PC-3 (cell line): ENCODE results near the gene MACROH2A2. TPM values are rescaled to one million over a fixed set of nuclear protein-coding genes. Genes with fewer than 3 reads are reported as not detected.
A peak's percentile ranks its signal among the peaks of the same experiment; 100 is the strongest.

Experiments used
- ATAC-seq: fragments of 200-7000 bp; cut with Tn5 transposase; 2 replicates; pipeline ENCODE4 v1.9.1; 2020; ENCODE audit warnings: mild to moderate bottlenecking, moderate library complexity
- BruUV-seq: library from RNA; stranded (reverse); fragments of 400-500 nt; replicated peaks from 2 replicates; lab custom pipeline; 2021; lab: Mats Ljungman, UMichigan
- CTCF ChIA-PET: fragments of 300-600 bp; sonication (Branson Sonifier 250); formaldehyde crosslinking; loops from one replicate; lab custom pipeline; 2022; ENCODE audit warnings: antibody characterized with exemption; lab: Charles Lee
- POLR2A ChIA-PET: fragments of 300-600 bp; sonication (Branson Sonifier 250); formaldehyde crosslinking; loops from one replicate; lab custom pipeline; 2022; ENCODE audit warnings: antibody characterized with exemption; ENCODE audit not compliant: unreplicated experiment; lab: Charles Lee
- DNase-seq: peaks from one replicate; pipeline ENCODE4 v3.0.0-alpha.2; 2015
- H2AFZ ChIP-seq: fragments of 300-600 bp; sonication (generic); 2 replicates; pipeline ENCODE4 v1.6.0; 2016; ENCODE audit warnings: antibody characterized with exemption, low read length
- H3F3A ChIP-seq: fragments of 300-600 bp; sonication (generic); one replicate; pipeline ENCODE4 v1.6.0; 2017; ENCODE audit warnings: antibody characterized with exemption, low read length, control low read depth, mild to moderate bottlenecking; ENCODE audit not compliant: unreplicated experiment
- H3K27ac ChIP-seq: fragments of 300-600 bp; sonication (generic); 2 replicates; pipeline ENCODE4 v1.5.1; 2016; ENCODE audit warnings: mild to moderate bottlenecking, low read length
- H3K27me3 ChIP-seq: fragments of 300-600 bp; sonication (generic); 2 replicates; pipeline ENCODE4 v1.6.1; 2016; ENCODE audit warnings: low read length, mixed read lengths
- H3K36me3 ChIP-seq: fragments of 300-600 bp; sonication (generic); 2 replicates; pipeline ENCODE4 v1.6.1; 2016; ENCODE audit warnings: low read depth, mixed run types, low read length, mixed read lengths
- H3K4me1 ChIP-seq: fragments of 300-600 bp; sonication (generic); 2 replicates; pipeline ENCODE4 v1.5.1; 2016; ENCODE audit warnings: low read length; ENCODE audit not compliant: insufficient read depth
- H3K4me2 ChIP-seq: fragments of 300-600 bp; sonication (generic); 2 replicates; pipeline ENCODE4 v1.6.0; 2016; ENCODE audit warnings: low read length
- H3K4me3 ChIP-seq: fragments of 300-600 bp; sonication (generic); 2 replicates; pipeline ENCODE4 v1.5.1; 2016; ENCODE audit warnings: mild to moderate bottlenecking, low read length, mixed read lengths
- H3K79me2 ChIP-seq: fragments of 300-600 bp; sonication (generic); 2 replicates; pipeline ENCODE4 v1.6.1; 2017; ENCODE audit warnings: low read length, mixed read lengths
- H3K9ac ChIP-seq: fragments of 300-600 bp; sonication (generic); 2 replicates; pipeline ENCODE4 v1.6.0; 2016; ENCODE audit warnings: mild to moderate bottlenecking, low read length
- H3K9me2 ChIP-seq: fragments of 300-600 bp; sonication (generic); replicated peaks from 2 replicates; pipeline ENCODE4 v1.6.1; 2016; ENCODE audit warnings: mixed run types, low read length, mixed read lengths
- H3K9me3 ChIP-seq: fragments of 300-600 bp; sonication (generic); 2 replicates; pipeline ENCODE4 v1.6.1; 2016; ENCODE audit warnings: low read length, mixed read lengths
- H4K20me1 ChIP-seq: fragments of 300-600 bp; sonication (generic); 2 replicates; pipeline ENCODE4 v1.6.1; 2016; ENCODE audit warnings: low read length, mixed read lengths
- CTCF ChIP-seq: fragments of 300-600 bp; sonication (generic); conservative IDR thresholded peaks from 2 replicates; pipeline ENCODE4 v1.5.1; 2017; ENCODE audit warnings: antibody characterized with exemption, low read depth, mild to moderate bottlenecking, low read length
- EZH2 ChIP-seq: fragments of 300-600 bp; sonication (generic); IDR thresholded peaks from one replicate; pipeline ENCODE4 v1.6.1; 2017; ENCODE audit warnings: antibody characterized with exemption, mild to moderate bottlenecking, low read length; ENCODE audit not compliant: unreplicated experiment
- EZH2phosphoT487 ChIP-seq: fragments of 300-600 bp; sonication (generic); IDR thresholded peaks from 2 replicates; pipeline ENCODE4 v1.6.1; 2018; ENCODE audit warnings: mild to moderate bottlenecking, antibody characterized with exemption, low read length, borderline replicate concordance
- intact Hi-C: fragments of 100-400 bp; cut with micrococcal nuclease; formaldehyde crosslinking; loops from 2 replicates; pipeline ENCODE4 v1.9.0; 2023
- total RNA-seq: library from RNA; depleted of rRNA; stranded (reverse); fragments of >200 nt; gene quantifications from 2 replicates; pipeline ENCODE4 v1.2.3, GENCODE V29; 2014

MACROH2A2 gene
- total RNA-seq, 1 experiment from 2014 or later, result 86.7 TPM

GRCh38 chr10:70131560-70131937 lies 78.9 kb downstream of the MACROH2A2 start:
- intact Hi-C loops, result no loop called here
- peak overlapping the region; percentile 53 for H3K27ac ChIP-seq
- peak overlapping the region; percentile 76 for H3K9ac ChIP-seq
- ATAC-seq, result no peak; the same call in 1 of the 2 replicates
- H2AFZ ChIP-seq, result no peak overlapping the region
- no peak for TF ChIP-seq EZH2
- no peak for TF ChIP-seq EZH2phosphoT487
- TF ChIP-seq CTCF, result no peak
- no peaks in the 10 kb centered on the region for H4K20me1 ChIP-seq
- H3K79me2 ChIP-seq, result peaks cover 46% of the 10 kb centered on the region
- POLR2A ChIA-PET, result interaction anchor here (0.6 kb wide), 1 partner anchor 683 kb away, joined by 3 read pairs; no protein-coding TSS in a partner anchor
- no peaks in the 10 kb centered on the region for H3K9me3 ChIP-seq
- no peaks in the 10 kb centered on the region for H3K36me3 ChIP-seq
- no peaks in the 10 kb centered on the region for H3K27me3 ChIP-seq
- peak overlapping the region; percentile 86 for H3K4me2 ChIP-seq
- CTCF ChIA-PET, result interaction anchor here (0.7 to 1.0 kb wide), 3 partner anchors 13 to 23 kb away, joined by 3 to 4 read pairs (median 3); partner anchors contain the start of gene TYSND1
- peak overlapping the region; percentile 70 for H3K4me3 ChIP-seq
- H3K9me2 ChIP-seq, result no peaks in the 10 kb centered on the region
- TSS peak; percentile 59 for BruUV-seq
- no peak for DNase-seq
- H3F3A ChIP-seq, result no peaks in the 10 kb centered on the region
- H3K4me1 ChIP-seq, result peaks cover 31% of the 10 kb centered on the region

GRCh38 chr10:70132098-70133029 lies 79.7 kb downstream of the MACROH2A2 start, which contains the start of gene AIFM2:
Gene AIFM2, minus strand, starts transcription at chr10:70132825. Its CDS starts 8,741 bp downstream, at chr10:70124084.
- peak within 1 kb of the TSS; percentile 53 for H3K27ac ChIP-seq
- H3K4me1 ChIP-seq, result peaks cover 31% of the 10 kb centered on the region
- peaks cover 46% of the 10 kb centered on the region for H3K79me2 ChIP-seq
- BruUV-seq, result TSS peak; percentile 38
- H3K36me3 ChIP-seq, result no peaks in the 10 kb centered on the region
- no peaks in the 10 kb centered on the region for H3F3A ChIP-seq
- H3K27me3 ChIP-seq, result no peaks in the 10 kb centered on the region
- no peak; the same call in 1 of the 2 replicates for TF ChIP-seq CTCF
- no peak for TF ChIP-seq EZH2phosphoT487
- no peak for TF ChIP-seq EZH2
- no peaks in the 10 kb centered on the region for H3K9me2 ChIP-seq
- ChIA-PET POLR2A (interaction anchor here (0.6 kb wide), 1 partner anchor 684 kb away, joined by 3 read pairs; no protein-coding TSS in a partner anchor), CTCF (interaction anchor here (1.0 kb wide), 1 partner anchor 14 kb away, joined by 4 read pairs; the partner anchor contains the start of gene TYSND1)
- intact Hi-C loops, result loop anchor here (1.0 kb wide), 1 partner anchor 14 kb away; the partner anchor contains the start of gene TYSND1
- peak; percentile 97 for DNase-seq
- peak within 1 kb of the TSS; percentile 86 for H3K4me2 ChIP-seq
- no peaks in the 10 kb centered on the region for H4K20me1 ChIP-seq
- ATAC-seq, result peak; percentile 80
- H3K4me3 ChIP-seq, result peak within 1 kb of the TSS; percentile 70
- H3K9ac ChIP-seq, result peak within 1 kb of the TSS; percentile 76
- peak within 1 kb of the TSS; percentile 80 for H2AFZ ChIP-seq
- no peaks in the 10 kb centered on the region for H3K9me3 ChIP-seq
